ENCODE measurements around the gene TNS1. TPM values are rescaled to one million over a fixed set of nuclear protein-coding genes. Genes with fewer than 3 reads are reported as not detected.

The TNS1 gene
- total RNA-seq, 3 donors from 2014 or later (not counting 1 experiment from before 2014, with no cell fraction given): 1.1 to 3.0 (median 2.1) TPM

DNA sequence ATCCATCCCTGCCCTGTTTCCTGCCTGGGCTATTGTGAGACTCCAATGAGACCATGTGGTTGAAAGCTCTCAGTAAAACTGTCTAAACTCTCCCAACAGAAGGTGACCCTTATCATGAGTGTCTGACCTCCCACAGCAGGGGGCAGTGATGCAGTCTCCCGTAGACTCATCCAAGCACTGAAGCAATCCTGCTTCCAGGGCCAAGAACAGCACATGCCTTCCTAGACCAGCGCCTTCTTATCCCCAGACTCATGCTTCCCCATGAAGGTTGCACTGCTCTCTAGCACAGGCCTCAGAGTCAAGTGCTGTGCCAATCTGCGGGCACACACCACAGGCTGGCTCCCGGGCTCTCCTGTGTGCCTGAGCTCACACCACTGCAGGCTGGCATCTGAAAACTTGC lies 112.3 kb downstream of the TNS1 start:
- no peak overlapping the region for H3K4me3 ChIP-seq (ENCODE audit: low read length)
- Mint-ChIP-seq H3K4me3 (no peak overlapping the region), H3K27me3 (ENCODE audit: low read depth in 2 of 2) (peaks cover under 1 to 4% of the 10 kb centered on the region in 2 donors), H3K4me1 (peaks cover 0 to 10% of the 10 kb centered on the region in 2 donors), H3K27ac (no peak overlapping the region), H3K9me3 (no peaks in the 10 kb centered on the region), H3K36me3 (no peaks in the 10 kb centered on the region)
- ATAC-seq (no peak), DNase-seq (no peak)
- H3K4me1 ChIP-seq (ENCODE audit: control insufficient read depth, insufficient read depth, low read length): peaks cover 7% of the 10 kb centered on the region
- no peak overlapping the region for H3K27ac ChIP-seq (ENCODE audit: low read length)
- no peak for TF ChIP-seq CTCF (IDR thresholded peaks at IDR 0.05)
- WGBS (ENCODE audit: insufficient coverage): 89% methylated on average over 4 of the region's 4 CpGs
- H3K27me3 ChIP-seq (ENCODE audit: control insufficient read depth, insufficient read depth, low read length): no peaks in the 10 kb centered on the region
- no peaks in the 10 kb centered on the region for H3K36me3 ChIP-seq (ENCODE audit: control insufficient read depth, insufficient read depth, low read length)
- intact Hi-C loops (cut with micrococcal nuclease): no loop called here
- no peaks in the 10 kb centered on the region for H3K9me3 ChIP-seq (ENCODE audit: control insufficient read depth, insufficient read depth, low read length)

GRCh38 chr2:217889656-217890055 lies 113.1 kb downstream of the TNS1 start:
- H3K36me3 ChIP-seq (ENCODE audit: control insufficient read depth, insufficient read depth, low read length): no peaks in the 10 kb centered on the region

GRCh38 chr2:217887841-217888701 lies 114.7 kb downstream of the TNS1 start:
- Mint-ChIP-seq H3K27me3 (ENCODE audit: low read depth in 2 of 2) (peaks cover 12 to 16% of the 10 kb centered on the region in 2 donors), H3K27ac (no peak overlapping the region), H3K9me3 (no peaks in the 10 kb centered on the region), H3K4me1 (peaks cover 0 to 10% of the 10 kb centered on the region in 2 donors), H3K4me3 (no peak overlapping the region), H3K36me3 (no peaks in the 10 kb centered on the region)
- no peak overlapping the region for H3K4me3 ChIP-seq (ENCODE audit: low read length)
- no peak for TF ChIP-seq CTCF (IDR thresholded peaks at IDR 0.05)
- peaks cover 7% of the 10 kb centered on the region for H3K4me1 ChIP-seq (ENCODE audit: control insufficient read depth, insufficient read depth, low read length)
- intact Hi-C loops (cut with micrococcal nuclease): no loop called here
- no peak overlapping the region for H3K27ac ChIP-seq (ENCODE audit: low read length)
- 92% methylated on average over 16 of the region's 16 CpGs for WGBS (ENCODE audit: insufficient coverage)
- ATAC-seq (no peak), DNase-seq (no peak)
- no peaks in the 10 kb centered on the region for H3K36me3 ChIP-seq (ENCODE audit: control insufficient read depth, insufficient read depth, low read length)
- no peaks in the 10 kb centered on the region for H3K27me3 ChIP-seq (ENCODE audit: control insufficient read depth, insufficient read depth, low read length)
- H3K9me3 ChIP-seq (ENCODE audit: control insufficient read depth, insufficient read depth, low read length): no peaks in the 10 kb centered on the region

More at GRCh38 chr2:217889656-217890055, 113.1 kb downstream of the TNS1 start:
- no peak overlapping the region for H3K27ac ChIP-seq (ENCODE audit: low read length)
- 89% methylated on average over 5 of the region's 5 CpGs for WGBS (ENCODE audit: insufficient coverage)
- DNase-seq (no peak), ATAC-seq (no peak)
- no peak for TF ChIP-seq CTCF (IDR thresholded peaks at IDR 0.05)
- Mint-ChIP-seq H3K36me3 (no peaks in the 10 kb centered on the region), H3K9me3 (no peaks in the 10 kb centered on the region), H3K27ac (no peak overlapping the region), H3K27me3 (ENCODE audit: low read depth in 2 of 2) (peaks cover 6 to 9% of the 10 kb centered on the region in 2 donors), H3K4me3 (no peak overlapping the region), H3K4me1 (peaks cover 0 to 10% of the 10 kb centered on the region in 2 donors)
- no peak overlapping the region for H3K4me3 ChIP-seq (ENCODE audit: low read length)
- H3K4me1 ChIP-seq (ENCODE audit: control insufficient read depth, insufficient read depth, low read length): peaks cover 7% of the 10 kb centered on the region
- intact Hi-C loops (cut with micrococcal nuclease): no loop called here
- H3K9me3 ChIP-seq (ENCODE audit: control insufficient read depth, insufficient read depth, low read length): no peaks in the 10 kb centered on the region
- H3K27me3 ChIP-seq (ENCODE audit: control insufficient read depth, insufficient read depth, low read length): no peaks in the 10 kb centered on the region
